Sigmoid colon (tissue), 4 donors: ENCODE data around the gene LSMEM2.

Experiments
- CTCF ChIP-seq, 4 experiments: fragments of 450-650 bp in 3 of 4; fragments of 200-600 bp in 1 of 4; IDR thresholded peaks; one replicate each; pipeline ENCODE4 v1.5.1; 2016 to 2019; ENCODE audit warnings: antibody characterized with exemption in 4 of 4, mild to moderate bottlenecking in 3 of 4, moderate library complexity in 2 of 4
- EP300 ChIP-seq, 4 donors: sonication (generic); formaldehyde crosslinking; IDR thresholded peaks; one replicate each; pipeline ENCODE4 v1.6.1; 2017; ENCODE audit warnings: antibody characterized with exemption in 4 of 4
- POLR2A ChIP-seq, 2 donors: fragments of 450-650 bp; IDR thresholded peaks; one replicate each; pipeline ENCODE4 v1.6.1; 2016; ENCODE audit warnings: antibody characterized with exemption in 2 of 2, mild to moderate bottlenecking in 2 of 2, moderate library complexity in 2 of 2
- POLR2AphosphoS5 ChIP-seq, 4 donors: sonication (generic); formaldehyde crosslinking; IDR thresholded peaks; one replicate each; pipeline ENCODE4 v1.6.1; 2017; ENCODE audit warnings: antibody characterized with exemption in 4 of 4

GRCh38 chr3:50322115-50322385 lies 43.2 kb downstream of the LSMEM2 start:
- TF ChIP-seq POLR2AphosphoS5 (IDR thresholded peaks at IDR 0.05), result peak in 2 of 4 donors; percentile 23 to 28
- no peak for TF ChIP-seq CTCF (IDR thresholded peaks at IDR 0.05)
- TF ChIP-seq POLR2A (IDR thresholded peaks at IDR 0.05), result no peak
- TF ChIP-seq EP300 (IDR thresholded peaks at IDR 0.05), result no peak
